HG03565 (cell line): Measurements from ENCODE around the gene NLGN4X.

Experiments used
- ATAC-seq: cut with Tn5 transposase; IDR thresholded peaks from one replicate; pipeline ENCODE4 v1.9.1; 2021; ENCODE audit warnings: mild to moderate bottlenecking, moderate library complexity; ENCODE audit not compliant: unreplicated experiment

The NLGN4X gene

DNA sequence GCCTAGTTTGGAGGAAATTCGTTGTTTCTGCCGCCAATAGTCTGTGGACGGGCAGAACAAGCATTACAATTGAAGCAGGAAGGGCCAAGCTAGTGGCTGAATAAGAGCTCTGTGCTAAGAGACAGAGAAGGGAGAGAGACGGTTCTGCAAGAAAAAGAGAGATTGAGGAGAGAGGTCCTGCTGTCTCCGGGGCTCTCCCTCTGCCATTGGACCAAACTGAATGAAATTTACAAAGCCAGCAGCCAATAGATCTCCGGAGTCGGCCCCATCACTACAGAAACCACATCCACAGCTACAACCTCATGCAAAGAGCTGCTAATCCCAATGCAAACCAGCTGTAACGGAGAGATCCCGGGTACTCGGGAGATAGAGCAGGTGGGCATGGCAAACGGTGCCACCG, at the start of gene NLGN4X:
Gene NLGN4X (minus strand): TSS at position 148 of the 400 bp plus-strand sequence. CDS start 77,401 bp downstream, outside the sequence.
- no peak for ATAC-seq

DNA sequence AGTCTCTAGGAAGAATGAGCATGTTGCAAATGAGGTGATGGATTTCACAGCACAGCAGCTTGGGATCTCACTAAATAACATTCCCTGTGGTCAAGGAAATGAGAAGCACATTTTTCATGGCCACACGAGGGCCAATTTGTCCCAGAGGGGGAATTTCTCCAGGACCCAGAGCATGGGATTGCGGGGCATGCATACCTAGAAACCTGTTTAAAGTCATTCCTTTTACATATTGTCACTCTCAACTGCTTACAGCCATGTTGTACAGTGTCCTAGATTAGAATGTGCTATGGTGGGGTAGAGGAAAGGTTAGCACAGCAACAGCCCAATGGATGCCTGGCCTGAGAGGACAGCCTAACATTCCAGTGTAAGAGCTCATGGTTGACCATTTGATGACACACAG, 37.4 kb upstream of the NLGN4X start:
- ATAC-seq: no peak

DNA sequence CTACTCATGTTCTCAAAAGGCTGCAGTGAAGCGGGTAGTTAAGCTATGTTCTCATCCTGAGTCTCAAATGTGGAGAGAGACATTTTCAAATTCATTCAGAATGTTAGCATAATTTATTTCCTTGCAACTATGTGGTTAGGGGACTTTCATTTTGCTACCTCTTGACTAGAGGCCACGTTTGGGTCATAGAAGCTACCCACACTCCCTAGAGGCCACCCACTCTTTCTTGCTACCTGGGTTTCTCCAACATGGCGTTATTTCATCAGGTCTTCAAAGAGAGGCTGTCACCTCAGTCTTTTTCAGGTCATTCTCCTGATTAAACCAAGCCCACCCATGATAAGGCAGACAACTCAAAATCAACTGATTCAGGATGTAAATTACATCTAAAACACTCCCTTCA, 34.3 kb upstream of the NLGN4X start:
- no peak for ATAC-seq

DNA sequence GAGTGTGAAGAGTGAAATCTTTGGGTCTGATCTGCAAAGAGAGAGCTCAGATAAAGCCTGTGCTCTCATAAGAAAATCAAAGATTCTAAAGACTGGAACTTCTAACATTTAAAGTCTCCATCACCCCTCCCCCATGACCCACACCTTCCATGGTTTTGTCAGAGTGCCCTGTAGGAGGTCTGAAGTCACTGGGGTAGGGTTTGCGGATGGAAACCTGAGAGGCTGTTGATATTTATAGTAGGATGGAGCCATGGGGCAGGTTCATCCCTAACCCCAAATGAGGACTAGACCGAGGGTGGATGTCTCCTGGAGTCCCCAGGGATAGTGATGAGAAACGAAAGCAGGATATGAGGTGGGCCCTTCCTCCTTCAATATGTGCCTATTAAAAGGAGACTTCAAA, 28.4 kb upstream of the NLGN4X start:
- no peak for ATAC-seq

DNA sequence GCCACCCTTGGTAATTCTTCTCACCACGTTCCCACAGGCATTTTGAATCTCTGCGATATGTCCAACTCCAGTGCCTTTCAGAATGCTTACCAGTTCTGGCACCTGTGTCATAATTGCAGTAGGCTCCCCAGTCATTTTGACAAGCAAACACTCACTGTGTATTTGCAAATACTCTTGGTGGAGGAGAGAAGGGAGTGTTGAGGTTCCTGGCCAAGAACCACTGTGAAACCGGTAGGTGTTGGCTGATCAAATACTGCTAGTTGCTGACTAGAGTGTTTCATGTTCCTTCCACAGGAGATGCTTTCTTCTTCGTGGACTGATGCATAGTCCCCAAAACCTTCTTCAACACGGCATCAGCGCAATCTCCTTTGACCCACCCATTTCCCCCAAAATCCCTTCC, 16.0 kb upstream of the NLGN4X start:
- no peak for ATAC-seq

DNA sequence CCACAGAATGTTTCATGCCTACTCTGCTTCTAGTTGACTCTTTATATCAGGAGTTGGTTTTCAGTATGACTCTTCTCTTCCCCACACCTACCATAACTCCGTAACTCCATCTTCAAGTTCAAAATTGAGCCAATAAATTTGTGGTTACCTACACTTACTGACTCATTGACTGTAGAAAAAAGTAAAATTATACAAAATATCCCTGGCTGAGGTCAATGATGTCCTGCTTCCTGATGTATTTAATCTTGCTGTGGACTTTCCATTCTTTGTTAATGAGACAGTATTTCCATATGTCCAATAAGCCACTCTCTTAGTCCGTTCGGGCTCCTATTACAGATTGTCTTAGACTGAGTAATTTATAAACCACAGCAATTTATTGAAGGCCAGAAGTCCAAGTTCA, 9.9 kb upstream of the NLGN4X start:
- ATAC-seq: no peak

DNA sequence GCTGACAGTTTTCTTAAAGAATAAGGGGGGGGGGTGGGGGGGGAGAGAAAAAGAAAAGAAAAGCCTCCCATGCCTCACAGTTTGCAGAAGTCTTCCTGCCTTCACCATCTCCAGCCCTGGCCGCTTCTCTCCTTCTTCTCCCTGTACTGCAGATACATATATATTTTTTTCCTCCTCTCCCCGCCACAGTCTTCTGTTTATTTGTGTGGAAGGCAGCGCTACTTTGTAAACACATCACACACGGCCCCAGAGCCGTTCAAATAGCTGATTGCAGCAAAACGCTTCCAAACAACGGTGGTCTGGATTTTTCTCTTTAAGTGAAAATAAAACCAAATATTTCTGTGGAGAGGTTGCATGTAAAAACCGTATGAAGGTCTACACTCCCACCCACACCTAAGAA, 732 bp downstream of the NLGN4X start:
- ATAC-seq: no peak

DNA sequence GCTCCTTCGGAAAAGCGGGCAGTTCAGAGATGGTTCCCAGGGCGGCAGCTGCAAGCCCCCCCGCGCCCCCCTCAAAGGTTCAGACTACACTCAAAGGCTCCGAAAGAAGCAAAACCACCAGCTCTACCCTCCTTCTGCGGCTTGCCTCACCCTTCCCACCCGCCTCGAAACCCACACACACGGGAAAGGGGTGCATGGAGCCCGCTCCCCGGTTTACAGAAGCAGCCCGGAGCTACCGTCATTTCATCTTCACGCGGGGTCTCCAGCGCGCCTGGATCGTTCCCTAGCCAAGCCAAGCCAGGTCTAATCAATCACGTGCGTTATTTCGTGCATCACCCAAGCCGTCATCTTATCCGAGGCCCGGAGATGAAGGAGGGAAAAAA, 1.2 kb downstream of the NLGN4X start:
- no peak for ATAC-seq

DNA sequence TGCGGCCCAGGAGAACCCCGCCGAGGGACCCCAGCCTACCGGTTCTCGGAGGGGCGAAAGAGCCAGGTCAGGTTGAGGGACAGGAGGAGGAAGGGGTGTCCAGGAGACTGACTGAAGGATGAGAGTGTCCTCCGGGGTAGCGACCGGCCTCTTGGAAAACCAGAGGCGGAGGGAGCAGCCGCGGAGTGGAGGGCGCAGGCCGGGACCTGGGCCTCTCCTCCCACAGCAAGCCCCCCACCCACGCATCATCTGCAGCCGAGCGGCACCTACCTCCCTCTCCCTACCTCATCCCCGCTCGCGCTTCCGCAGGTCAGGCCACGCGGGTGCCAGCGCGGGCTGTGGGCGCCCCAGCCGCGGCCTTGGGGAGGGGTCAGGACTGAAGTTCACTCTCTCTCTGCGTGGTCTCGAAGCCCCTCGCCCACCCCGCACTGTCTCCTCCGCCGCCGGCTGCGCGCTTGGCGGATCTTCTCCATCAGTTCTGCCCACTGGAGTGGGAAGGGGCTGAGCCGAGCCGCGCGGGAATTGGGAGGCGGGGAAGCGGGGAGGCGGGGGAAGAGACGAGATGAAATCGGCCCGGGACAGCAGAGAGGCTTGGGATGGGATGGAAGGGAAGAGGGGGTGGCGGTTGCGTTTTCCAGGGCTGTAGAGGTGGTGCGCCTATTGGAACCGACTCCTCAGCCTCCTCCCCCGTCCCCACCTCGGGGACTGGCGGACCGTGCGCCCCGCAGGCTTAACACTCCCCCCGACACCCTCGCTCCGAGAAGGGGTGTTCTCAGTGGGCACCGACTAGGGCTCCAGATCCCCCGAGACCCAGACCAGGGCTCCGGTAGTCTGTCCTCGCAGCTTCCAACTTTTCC, 1.8 kb downstream of the NLGN4X start:
- no peak for ATAC-seq

DNA sequence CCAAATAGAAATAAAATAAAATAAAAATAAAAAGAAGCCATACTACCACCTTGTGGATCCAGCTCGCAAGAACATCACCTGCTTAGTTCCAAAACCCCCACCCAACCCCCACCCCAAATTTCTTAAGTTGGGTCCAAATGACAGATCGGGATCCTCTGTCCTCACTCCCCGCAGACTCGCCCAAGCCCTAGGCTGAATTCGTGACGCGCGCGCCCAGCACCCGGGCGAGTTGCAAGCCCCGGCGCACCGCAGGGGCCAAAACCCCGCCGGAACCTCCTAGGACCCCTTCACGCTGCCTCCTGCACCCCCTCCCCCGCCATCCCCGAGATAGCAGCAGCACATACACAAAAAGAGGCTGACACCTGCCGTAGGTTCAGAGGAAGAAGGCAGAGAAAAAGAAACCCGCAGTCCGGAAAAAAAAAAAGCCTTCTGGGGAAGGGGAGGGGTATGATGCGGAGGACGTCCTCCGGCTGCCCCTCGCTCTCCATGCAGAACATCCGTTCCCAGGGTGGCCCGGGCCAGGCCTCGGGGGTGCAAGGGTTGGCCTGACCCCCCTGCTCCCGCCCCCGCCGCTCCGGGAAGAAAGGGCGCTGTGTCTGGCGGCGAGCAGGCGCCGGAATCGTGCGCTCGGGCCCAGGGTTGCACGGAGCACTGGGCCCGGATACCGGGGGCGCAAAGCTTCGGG, 2.6 kb downstream of the NLGN4X start:
- no peak for ATAC-seq

DNA sequence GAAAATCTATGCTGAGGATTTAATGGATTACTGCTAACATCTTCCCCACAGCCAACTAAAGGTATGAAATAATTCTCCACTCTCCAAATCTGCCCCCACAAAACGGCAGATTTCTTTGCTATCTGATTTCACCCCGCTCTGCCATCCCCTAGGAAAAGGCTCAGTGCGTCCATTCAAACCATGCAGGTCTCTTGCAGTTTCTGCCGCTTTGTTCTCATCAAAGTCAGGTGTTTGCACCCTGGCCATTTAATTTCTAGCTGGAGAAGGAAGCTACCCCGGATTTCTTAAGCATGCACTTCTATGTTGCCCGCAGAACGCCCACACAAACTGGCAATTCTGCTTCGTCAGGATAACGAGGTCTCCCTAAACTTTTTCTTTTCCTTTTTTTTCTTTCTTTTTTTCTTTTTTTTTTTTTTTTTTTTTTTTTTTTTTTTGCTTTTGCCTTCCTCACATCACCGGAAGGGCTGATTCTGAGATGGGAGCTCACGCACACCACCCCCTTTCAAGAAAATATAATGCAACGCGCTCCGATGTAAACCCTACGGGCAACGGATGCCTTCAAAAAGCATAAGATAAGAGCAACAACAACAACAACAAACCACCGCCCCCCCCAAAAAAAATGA, 3.3 kb downstream of the NLGN4X start:
- ATAC-seq: no peak

DNA sequence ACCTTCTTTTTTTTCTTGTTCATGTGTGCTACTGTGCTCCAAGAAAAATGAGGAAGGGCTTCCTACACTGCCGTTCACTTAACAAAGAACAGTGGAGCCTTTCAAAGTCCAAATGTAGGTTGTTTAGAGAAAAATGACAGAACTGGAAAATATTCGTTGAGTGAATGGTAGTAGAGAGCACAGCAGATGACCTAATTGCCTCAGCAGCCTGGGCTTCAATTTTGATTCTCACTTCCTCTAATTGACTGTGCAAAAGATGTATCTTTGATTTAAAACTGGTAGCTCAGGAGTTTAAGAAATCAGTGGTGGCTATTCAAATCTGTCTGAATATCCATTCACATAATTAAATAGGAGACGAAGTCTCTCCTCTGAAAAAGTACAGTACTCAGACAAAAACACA, 5.2 kb downstream of the NLGN4X start:
- ATAC-seq: no peak

DNA sequence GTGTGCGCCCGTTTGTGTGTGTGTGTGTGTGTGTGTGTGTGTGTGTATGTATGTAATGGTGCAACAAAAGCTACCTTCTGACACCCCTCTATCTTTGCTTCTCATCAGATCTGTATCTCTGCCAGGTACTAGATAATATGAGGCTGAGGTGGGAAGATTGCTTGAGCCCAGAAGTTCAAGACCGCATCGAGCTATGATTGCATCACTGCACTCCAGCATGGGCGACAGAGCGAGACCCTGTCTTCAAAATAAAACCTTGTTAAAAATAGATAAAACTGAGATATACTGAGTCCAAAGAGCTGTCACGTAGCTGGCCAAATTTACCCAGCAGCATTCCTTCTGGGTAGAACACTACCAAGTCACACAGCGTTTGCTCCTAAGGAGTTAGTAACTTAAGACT, 18.4 kb downstream of the NLGN4X start:
- ATAC-seq: no peak

DNA sequence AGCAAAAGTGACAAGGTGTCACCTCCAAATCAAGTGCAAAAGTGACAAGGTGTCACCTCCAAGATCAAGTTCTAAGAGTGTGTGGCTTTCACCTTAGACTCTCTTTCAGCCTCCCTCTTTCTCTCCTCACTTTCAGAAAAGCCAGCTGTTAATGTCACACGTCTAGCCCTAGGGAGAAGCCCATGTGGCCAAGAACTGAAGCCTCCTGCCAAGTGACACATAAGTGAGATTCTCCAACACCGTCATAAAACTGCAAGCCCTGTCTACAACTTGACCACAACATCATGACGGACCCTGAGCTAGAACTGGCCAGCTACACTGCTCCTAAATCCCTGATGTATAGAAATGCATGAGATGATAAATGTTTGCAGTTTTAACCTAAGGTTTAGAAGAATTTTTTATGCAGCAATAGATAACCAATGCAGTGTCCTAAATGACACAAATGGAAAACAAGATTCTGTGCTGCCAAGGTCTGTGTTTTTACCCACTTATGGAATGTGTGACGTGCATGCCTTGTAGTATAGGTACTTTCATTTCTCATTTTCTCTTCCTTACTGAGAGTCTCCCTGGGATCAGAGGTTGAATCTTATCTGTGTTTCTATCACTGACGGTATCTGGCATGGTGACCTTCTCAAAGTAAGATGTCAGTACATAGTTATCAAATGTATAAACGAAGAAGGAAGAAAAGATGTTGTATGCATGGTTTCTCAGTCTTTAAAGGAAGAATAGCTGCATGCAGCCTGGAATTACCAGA, 25.0 kb downstream of the NLGN4X start:
- ATAC-seq: no peak

DNA sequence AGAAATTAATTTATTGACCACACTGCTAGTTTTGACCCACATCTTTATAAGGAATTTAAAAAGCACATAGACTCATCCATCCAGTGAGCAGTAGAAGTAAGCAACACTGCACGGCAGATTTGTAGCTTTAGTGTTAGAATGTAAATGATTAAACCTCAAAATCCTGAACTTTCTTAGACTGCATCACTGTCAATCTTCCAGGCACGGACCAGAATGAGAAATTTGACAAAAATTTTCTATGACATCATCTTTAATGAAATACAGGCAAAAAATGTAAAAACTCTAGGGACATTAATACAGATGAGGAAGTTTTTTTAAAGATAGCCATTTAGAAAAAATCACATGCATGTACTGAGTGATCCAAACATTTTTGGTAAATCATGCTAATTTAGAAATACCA, 29.2 kb downstream of the NLGN4X start:
- ATAC-seq: no peak

DNA sequence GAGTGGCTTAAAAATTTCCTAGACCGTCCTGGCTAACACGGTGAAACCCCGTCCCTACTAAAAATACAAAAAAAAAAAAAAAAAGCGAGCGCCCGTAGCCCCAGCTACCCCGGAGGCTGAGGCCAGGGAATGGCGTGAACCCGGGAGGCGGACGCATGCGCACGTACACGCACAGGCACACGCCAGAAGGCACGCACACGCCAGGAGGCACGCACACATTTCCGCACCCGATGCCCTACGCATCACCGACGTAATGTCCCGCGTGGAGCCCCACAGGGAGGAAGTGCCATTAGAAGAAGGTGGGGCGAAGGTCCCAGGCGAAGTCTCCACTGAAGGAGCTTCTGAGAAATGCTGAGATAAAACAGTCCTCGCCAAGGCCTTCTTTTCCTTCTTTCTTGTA, 41.4 kb downstream of the NLGN4X start:
- ATAC-seq: no peak

DNA sequence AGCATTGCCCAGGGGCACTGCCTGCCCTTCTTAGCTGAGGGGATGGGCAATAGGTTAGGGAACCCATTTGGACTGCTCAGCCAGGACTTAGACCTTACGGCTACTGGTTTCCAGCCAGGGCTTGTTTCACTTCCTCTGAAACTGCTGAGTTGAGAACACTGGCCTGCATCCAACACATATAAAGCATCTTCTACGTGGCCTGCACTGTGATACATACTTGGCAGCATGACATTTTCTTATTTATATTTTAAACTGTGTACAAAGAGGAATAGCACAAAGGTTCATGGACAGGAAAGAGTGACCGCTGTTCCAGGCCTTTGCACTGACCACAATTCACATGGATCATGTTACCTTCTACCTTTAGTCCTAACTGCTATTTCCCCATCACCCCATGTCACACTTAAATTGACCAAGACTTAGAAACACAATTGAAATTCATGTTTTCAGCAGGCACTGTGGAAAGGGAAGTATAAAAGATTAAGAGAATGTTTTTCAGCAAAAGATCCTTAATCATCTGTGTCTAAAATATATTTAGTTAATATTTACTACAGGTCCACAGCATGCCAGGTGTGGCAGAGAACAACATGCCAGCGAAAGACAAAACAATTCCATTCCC, 43.7 kb downstream of the NLGN4X start:
- ATAC-seq: peak; percentile 100

DNA sequence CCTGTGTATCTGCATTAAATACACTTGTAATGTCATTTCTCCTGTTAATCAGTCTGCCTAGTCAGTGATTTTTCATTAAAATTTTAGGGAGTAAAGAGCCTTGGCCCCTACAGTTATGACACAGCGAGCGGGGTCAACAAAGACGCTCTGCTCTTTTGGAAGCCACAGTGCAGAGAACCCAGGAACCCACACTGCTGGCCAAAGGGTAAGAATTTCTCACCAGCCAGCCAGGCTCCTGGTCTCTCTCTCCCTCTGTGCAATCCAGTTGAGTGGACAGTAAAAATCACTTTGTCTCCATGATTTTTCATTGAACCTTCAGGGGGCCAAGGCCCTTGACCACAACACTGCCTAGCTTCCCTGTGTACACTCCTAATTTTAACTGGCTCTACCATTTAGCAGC, 52.8 kb downstream of the NLGN4X start:
- no peak for ATAC-seq

DNA sequence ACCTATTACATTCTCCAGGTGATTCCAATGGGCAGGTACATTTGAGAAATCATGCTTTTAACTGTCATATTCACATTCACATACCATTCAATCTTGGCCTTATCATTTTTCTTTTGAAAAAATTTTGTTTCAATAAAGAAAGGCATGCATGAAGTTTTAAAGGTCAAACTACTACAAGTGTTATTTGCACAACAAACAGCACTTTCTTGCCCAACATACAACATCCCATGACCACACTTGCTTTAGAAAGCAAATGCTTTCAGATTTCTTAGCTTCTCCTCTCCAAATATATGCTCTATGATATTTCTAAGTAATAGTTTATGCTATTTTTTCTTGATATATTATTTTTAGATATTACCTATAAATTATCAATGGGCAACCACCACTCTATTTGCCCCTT, 58.2 kb downstream of the NLGN4X start:
- ATAC-seq: no peak

DNA sequence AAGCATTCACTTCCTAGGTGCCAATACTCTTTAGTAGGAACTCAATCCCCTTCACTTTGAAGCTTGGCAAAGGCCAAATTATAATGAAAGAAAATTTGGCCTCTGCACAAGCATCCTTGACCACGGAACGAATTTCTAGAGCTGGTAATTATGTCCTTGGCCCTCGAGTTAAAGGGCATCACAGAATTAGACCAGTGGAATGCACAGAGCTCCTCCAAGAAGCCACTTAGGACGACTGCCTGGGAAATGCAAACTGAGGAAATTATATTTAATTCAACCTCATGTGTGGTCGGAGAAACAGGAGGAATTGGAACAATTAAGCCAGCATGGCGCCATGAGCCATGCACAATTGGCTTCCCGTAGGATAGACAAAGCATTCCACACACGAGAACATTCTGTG, 59.3 kb downstream of the NLGN4X start:
- ATAC-seq: no peak

DNA sequence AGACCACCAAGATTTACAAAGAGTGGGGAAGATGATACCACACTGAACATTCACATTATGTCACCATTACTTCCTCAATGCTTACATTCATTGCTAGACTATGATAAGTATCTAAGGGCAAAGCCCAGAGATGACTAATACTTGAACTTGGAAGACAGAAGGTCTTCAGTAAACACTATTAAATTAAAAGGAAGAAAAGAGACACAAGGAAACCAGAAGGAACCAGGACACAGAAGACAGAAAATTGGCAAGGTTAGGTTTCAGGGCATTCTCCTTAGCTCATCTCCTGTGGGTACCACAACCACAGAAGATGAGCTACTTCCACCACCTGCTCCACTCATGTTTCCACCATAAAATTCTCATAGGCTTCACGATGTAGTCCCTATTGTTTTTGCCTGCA, 64.9 kb downstream of the NLGN4X start:
- no peak for ATAC-seq
